Measurements from ENCODE around the gene CATSPER3. TPM values are rescaled to one million over a fixed set of nuclear protein-coding genes. Genes with fewer than 3 reads are reported as not detected.

The CATSPER3 gene
- total and polyA plus RNA-seq, 2 of the 8 experiments (the other 6 are each of a cell fraction or from before 2014, with no cell fraction given): 0.62 TPM; not detected in 1

- CTCF ChIA-PET (ENCODE audit: partially characterized antibody): interaction anchor here (0.9 to 1.5 kb wide), 4 partner anchors 17 to 186 kb away, joined by 3 to 6 read pairs (median 4); no protein-coding TSS in a partner anchor
- 83% methylated on average over 3 of the region's 3 CpGs; no CpG with 5 or more reads in 1 of the 2 experiments for WGBS, 2 experiments (ENCODE audit: extremely low coverage in 1 of 2, insufficient coverage in 1 of 2, insufficient read length in 1 of 2, insufficient replicate concordance in 2 of 2, low coverage in 1 of 2, low lambda C conversion rate in 2 of 2, missing lambda C conversion rate in 1 of 2)
These were observed 37.4 kb downstream of the CATSPER3 start for GRCh38 chr5:135005076-135005475.

More at GRCh38 chr5:135005076-135005475, 37.4 kb downstream of the CATSPER3 start:
- Histone ChIP-seq H3K4ac (replicated peaks; ENCODE audit: insufficient read length, low read depth, low read length) (no peak overlapping the region), H3K23me2 (ENCODE audit: low read depth, low read length) (no peaks in the 10 kb centered on the region), H3K36me3 (ENCODE audit: control insufficient read depth in 2 of 4, insufficient read depth in 4 of 4, low read length in 3 of 4) (no peaks in the 10 kb centered on the region), H3K27ac (ENCODE audit: low read depth, low read length) (no peak overlapping the region), H3K79me1 (ENCODE audit: low read depth, low read length) (no peaks in the 10 kb centered on the region), H4K8ac (ENCODE audit: extremely low read depth, insufficient read depth, low read length) (no peak overlapping the region), H4K20me1 (replicated peaks in 1 of 2; ENCODE audit: control insufficient read depth in 1 of 2, insufficient read depth in 2 of 2, low read length in 2 of 2) (no peaks in the 10 kb centered on the region), H3K18ac (ENCODE audit: extremely low read depth, low read length) (no peak overlapping the region), H3K9ac (replicated peaks in 1 of 4; ENCODE audit: extremely low read depth in 1 of 4, low read depth in 3 of 4, low read length in 3 of 4) (no peak overlapping the region), H3K23ac (ENCODE audit: insufficient read length) (no peak overlapping the region), H4K5ac (ENCODE audit: insufficient read length, low read depth, low read length) (no peak overlapping the region), H2BK12ac (ENCODE audit: low read depth, low read length) (no peak overlapping the region), H3K9me3 (ENCODE audit: insufficient read depth in 2 of 2, low read depth in 1 of 2, low read length in 1 of 2) (no peaks in the 10 kb centered on the region), H2BK20ac (ENCODE audit: low read length) (no peak overlapping the region), H3K56ac (replicated peaks; ENCODE audit: insufficient read length, low read depth, low read length) (no peak overlapping the region), H3K14ac (ENCODE audit: insufficient read length) (no peak overlapping the region), H2AK5ac (ENCODE audit: low read depth, low read length) (no peak overlapping the region), H3K79me2 (ENCODE audit: control insufficient read depth in 1 of 2, insufficient read depth in 2 of 2, low read length in 2 of 2) (no peaks in the 10 kb centered on the region), H2BK5ac (ENCODE audit: low read depth, low read length) (no peak overlapping the region), H2BK15ac (ENCODE audit: low read length) (no peak overlapping the region), H4K91ac (replicated peaks; ENCODE audit: insufficient read length, low read length) (no peak overlapping the region), H3K27me3 (replicated peaks in 1 of 4; ENCODE audit: control insufficient read depth in 3 of 4, extremely low read depth in 1 of 4, insufficient read depth in 3 of 4, low read length in 3 of 4) (no peaks in the 10 kb centered on the region), H2AFZ (ENCODE audit: low read length) (no peak overlapping the region), H2BK120ac (replicated peaks; ENCODE audit: low read depth, low read length) (no peak overlapping the region), H3K4me1 (replicated peaks in 1 of 4; ENCODE audit: control insufficient read depth in 3 of 4, insufficient read depth in 4 of 4, low read length in 3 of 4) (no peaks in the 10 kb centered on the region; a peak in 1 of 7 replicates), H3K4me2 (ENCODE audit: insufficient read depth in 1 of 2, low read depth in 2 of 2, low read length in 2 of 2) (no peak overlapping the region), H3K4me3 (ENCODE audit: extremely low read depth in 1 of 4, insufficient read depth in 2 of 4, low read depth in 3 of 4, low read length in 4 of 4) (no peak overlapping the region)
- DNase-seq (ENCODE audit: low read depth in 1 of 2, low spot score in 2 of 2) (no peak), FAIRE-seq (no peak)
- TF ChIP-seq NRF1 (IDR thresholded peaks at IDR 0.05; ENCODE audit: low read depth, low read length) (no peak), KDM5A (IDR thresholded peaks at IDR 0.05; ENCODE audit: low read length) (no peak), SP1 (IDR thresholded peaks at IDR 0.05; ENCODE audit: low read depth, low read length) (no peak), CBX5 (IDR thresholded peaks at IDR 0.05; ENCODE audit: low read depth, low read length) (no peak), EZH2 (IDR thresholded peaks at IDR 0.05; ENCODE audit: low read depth, low read length, severe bottlenecking) (no peak), NANOG (IDR thresholded peaks at IDR 0.05; ENCODE audit: insufficient read depth, low read depth, low read length, poor library complexity, severe bottlenecking) (no peak), RBBP5 (IDR thresholded peaks at IDR 0.05; ENCODE audit: borderline replicate concordance, low read depth, low read length) (no peak), SIN3A (conservative IDR thresholded peaks at IDR 0.05 in 1 of 2, IDR thresholded peaks at IDR 0.05 in 1 of 2; ENCODE audit: low read depth in 1 of 2, low read length in 2 of 2) (no peak)
- POLR2A ChIA-PET (ENCODE audit: partially characterized antibody): no interaction called here
